ENCODE results near the gene PRPS1L1.

GRCh38 chr7:17998692-17999091, 29.0 kb downstream of the PRPS1L1 start:
- TF ChIP-seq POLR2A (IDR thresholded peaks at IDR 0.05) (no peak), EP300 (IDR thresholded peaks at IDR 0.05) (no peak)
- TF ChIP-seq, protein P1, sequence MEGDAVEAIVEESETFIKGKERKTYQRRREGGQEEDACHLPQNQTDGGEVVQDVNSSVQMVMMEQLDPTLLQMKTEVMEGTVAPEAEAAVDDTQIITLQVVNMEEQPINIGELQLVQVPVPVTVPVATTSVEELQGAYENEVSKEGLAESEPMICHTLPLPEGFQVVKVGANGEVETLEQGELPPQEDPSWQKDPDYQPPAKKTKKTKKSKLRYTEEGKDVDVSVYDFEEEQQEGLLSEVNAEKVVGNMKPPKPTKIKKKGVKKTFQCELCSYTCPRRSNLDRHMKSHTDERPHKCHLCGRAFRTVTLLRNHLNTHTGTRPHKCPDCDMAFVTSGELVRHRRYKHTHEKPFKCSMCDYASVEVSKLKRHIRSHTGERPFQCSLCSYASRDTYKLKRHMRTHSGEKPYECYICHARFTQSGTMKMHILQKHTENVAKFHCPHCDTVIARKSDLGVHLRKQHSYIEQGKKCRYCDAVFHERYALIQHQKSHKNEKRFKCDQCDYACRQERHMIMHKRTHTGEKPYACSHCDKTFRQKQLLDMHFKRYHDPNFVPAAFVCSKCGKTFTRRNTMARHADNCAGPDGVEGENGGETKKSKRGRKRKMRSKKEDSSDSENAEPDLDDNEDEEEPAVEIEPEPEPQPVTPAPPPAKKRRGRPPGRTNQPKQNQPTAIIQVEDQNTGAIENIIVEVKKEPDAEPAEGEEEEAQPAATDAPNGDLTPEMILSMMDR (IDR thresholded peaks at IDR 0.05): no peak

Data from tibial nerve (tissue), 4 donors.